GM12865 (cell line): ENCODE measurements around the gene YTHDC1.

ENCODE experiments used
- DNase-seq: peaks from one replicate; pipeline ENCODE4 v3.0.0; 2010; ENCODE audit warnings: low read depth
- H3K4me3 ChIP-seq: 2 replicates; pipeline ENCODE4 v1.5.1; 2011; ENCODE audit warnings: mild to moderate bottlenecking, low read depth, low read length, control low read depth
- TF ChIP-seq, protein P1 (sequence below): IDR thresholded peaks from 2 replicates; pipeline ENCODE4 v1.5.1; 2011; ENCODE audit warnings: low read length, control low read depth, low read depth, inconsistent platforms; ENCODE audit not compliant: insufficient read depth; ENCODE audit errors: missing control alignments

The YTHDC1 gene

DNA sequence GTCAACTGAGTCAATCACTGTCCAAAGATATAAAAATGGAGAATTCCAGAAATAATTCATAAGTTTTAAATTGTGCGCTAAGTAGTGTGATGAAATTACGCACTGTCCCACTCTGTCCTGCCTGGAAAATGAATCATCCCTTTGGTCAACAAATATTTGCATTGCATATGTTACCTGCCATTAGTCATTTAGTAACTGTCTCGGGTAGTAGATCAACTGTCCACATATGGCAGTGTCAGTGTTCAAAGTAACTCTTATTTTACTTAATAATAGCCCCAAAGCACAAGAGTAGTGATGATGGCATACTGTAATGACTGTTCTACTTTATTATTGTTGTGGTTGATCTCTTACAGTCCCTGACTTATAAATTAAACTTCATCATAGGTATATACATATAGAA is 3.4 kb downstream of the YTHDC1 start:
- DNase-seq, result no peak
- no peak overlapping the region for H3K4me3 ChIP-seq
- TF ChIP-seq, protein P1, sequence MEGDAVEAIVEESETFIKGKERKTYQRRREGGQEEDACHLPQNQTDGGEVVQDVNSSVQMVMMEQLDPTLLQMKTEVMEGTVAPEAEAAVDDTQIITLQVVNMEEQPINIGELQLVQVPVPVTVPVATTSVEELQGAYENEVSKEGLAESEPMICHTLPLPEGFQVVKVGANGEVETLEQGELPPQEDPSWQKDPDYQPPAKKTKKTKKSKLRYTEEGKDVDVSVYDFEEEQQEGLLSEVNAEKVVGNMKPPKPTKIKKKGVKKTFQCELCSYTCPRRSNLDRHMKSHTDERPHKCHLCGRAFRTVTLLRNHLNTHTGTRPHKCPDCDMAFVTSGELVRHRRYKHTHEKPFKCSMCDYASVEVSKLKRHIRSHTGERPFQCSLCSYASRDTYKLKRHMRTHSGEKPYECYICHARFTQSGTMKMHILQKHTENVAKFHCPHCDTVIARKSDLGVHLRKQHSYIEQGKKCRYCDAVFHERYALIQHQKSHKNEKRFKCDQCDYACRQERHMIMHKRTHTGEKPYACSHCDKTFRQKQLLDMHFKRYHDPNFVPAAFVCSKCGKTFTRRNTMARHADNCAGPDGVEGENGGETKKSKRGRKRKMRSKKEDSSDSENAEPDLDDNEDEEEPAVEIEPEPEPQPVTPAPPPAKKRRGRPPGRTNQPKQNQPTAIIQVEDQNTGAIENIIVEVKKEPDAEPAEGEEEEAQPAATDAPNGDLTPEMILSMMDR, result no peak

DNA sequence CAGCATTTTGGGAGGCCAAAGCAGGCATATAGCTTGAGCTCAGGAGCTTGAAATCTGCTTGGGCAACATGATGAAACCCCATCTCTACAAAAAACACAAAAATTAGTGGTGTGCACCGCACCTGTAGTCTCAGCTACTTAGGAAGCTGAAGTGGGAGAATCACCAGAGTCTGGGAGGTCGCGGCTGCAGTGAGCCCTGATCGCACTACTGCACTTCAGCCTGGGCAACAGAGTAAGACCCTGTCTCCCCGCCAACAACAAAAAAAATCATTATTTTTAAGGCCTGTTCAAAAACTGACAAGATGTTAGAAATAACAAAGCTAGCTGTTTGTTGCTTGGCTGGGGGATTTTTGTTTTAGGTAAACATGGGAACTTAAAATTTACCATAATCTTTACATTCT is 5.1 kb downstream of the YTHDC1 start:
- H3K4me3 ChIP-seq, result no peak overlapping the region
- DNase-seq, result no peak
- TF ChIP-seq, protein P1, result no peak

- no peak for DNase-seq
- no peak overlapping the region for H3K4me3 ChIP-seq
- TF ChIP-seq, protein P1, result no peak
Observed at GRCh38 chr4:68344049-68344448, 5.8 kb downstream of the YTHDC1 start.

GRCh38 chr4:68342134-68342533 is 7.8 kb downstream of the YTHDC1 start:
- no peak overlapping the region for H3K4me3 ChIP-seq
- no peak for DNase-seq
- TF ChIP-seq, protein P1, result no peak

DNA sequence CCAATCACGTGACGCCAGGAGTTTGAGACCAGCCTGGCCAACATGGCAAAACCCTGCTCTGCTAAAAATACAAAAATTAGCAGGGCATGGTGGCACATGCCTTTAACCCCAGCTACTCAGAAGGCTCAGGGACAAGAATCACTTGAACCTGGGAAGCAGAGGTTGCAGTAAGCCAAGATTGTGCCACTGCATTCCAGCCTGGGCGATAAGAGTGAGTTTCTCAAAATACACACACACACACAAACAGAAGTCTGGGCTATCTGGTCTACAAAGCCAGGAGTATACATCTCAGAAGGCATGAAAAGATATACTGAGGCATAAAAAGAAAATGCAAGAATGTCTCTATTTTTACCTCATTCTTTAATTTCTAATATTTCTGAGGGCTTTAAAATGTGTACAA is 11.3 kb downstream of the YTHDC1 start:
- TF ChIP-seq, protein P1, result no peak
- DNase-seq, result no peak
- H3K4me3 ChIP-seq, result no peak overlapping the region

DNA sequence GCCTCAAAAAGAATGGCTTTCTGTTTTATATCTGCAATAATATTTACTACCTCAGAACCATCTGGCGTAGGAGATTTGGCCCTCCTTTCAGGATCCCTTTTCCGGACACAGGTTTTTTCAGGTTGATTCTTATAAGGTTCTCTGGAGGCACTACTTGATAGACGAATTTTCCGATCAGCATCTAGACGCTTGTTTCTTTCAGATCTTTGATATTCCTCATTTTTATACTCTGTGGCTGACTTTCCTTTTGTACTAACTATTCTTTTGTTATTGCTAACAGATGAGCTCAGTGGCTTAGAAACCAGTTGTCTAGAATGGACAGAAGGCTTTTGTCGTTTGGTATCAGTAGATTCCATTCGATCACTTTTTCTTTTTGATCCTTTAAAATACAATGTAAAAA is 12.4 kb downstream of the YTHDC1 start:
- TF ChIP-seq, protein P1, result no peak
- no peak for DNase-seq

DNA sequence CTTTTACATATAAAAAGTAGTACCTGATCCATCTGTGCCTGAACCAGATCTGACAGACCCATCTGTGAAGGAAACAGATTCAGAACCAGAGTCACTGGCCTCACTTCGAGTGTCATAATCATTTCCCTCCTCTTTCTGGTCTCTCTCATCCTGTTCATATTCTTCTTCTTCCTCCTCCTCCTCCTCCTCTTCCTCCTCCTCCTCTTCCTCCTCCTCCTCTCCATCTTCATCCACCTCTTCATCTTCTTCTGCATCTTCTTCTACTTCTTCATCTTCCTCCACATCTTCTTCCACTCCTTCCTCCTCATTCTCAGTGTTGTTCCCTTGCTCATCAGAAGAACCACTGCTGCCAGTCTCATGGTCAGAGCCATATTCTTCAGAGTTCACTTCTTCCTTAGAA is 12.9 kb downstream of the YTHDC1 start:
- TF ChIP-seq, protein P1, result no peak
- DNase-seq, result no peak
- no peak overlapping the region for H3K4me3 ChIP-seq

More for the DNA sequence above, 12.4 kb downstream of the YTHDC1 start:
- no peak overlapping the region for H3K4me3 ChIP-seq
